DMS153 treated with DMSO at 0.1 percent for 48 hours (cell line): Measurements from ENCODE around the gene PTGES3.
"Not testable (repeated sequence)": the region's sequence is repeated elsewhere in the genome, so short reads cannot be mapped to it uniquely, and the experiment has no call there.

Source experiments
- DNase-seq: peaks from one replicate; lab custom pipeline; 2025; ENCODE audit not compliant: unreplicated experiment; lab: John Stamatoyannopoulos, UW

The PTGES3 gene

GRCh38 chr12:56657416-56658379 lies 30.4 kb downstream of the PTGES3 start:
- DNase-seq, result no peak

- not testable (repeated sequence) for DNase-seq
Observed at GRCh38 chr12:56653781-56654180, 34.3 kb downstream of the PTGES3 start.

GRCh38 chr12:56648023-56648422 lies 40.1 kb downstream of the PTGES3 start:
- not testable (repeated sequence) for DNase-seq

GRCh38 chr12:56645717-56646446 lies 42.2 kb downstream of the PTGES3 start, which contains the start of gene ATP5F1B:
Gene ATP5F1B, minus strand, starts transcription at chr12:56645984. Its CDS starts 21 bp downstream, at chr12:56645963.
- peak; percentile 99 for DNase-seq

- DNase-seq, result no peak
Observed at GRCh38 chr12:56645201-56645716, 42.8 kb downstream of the PTGES3 start.

GRCh38 chr12:56644654-56645053 lies 43.4 kb downstream of the PTGES3 start:
- no peak for DNase-seq

- no peak for DNase-seq
Observed at GRCh38 chr12:56641219-56641618, 46.9 kb downstream of the PTGES3 start.

- DNase-seq, result no peak
Observed at GRCh38 chr12:56637621-56638020, 50.5 kb downstream of the PTGES3 start.

- peak; percentile 99 for DNase-seq
Observed at GRCh38 chr12:56636675-56637540, 51.2 kb downstream of the PTGES3 start.

- DNase-seq, result peak; percentile 77
Observed at GRCh38 chr12:56635806-56636674, 52.0 kb downstream of the PTGES3 start.

- peak; percentile 59 for DNase-seq
Observed at GRCh38 chr12:56634837-56635791, 53.0 kb downstream of the PTGES3 start.

- DNase-seq, result peak; percentile 27
Observed at GRCh38 chr12:56634242-56634836, 53.7 kb downstream of the PTGES3 start.

GRCh38 chr12:56633468-56634241 lies 54.4 kb downstream of the PTGES3 start:
- no peak for DNase-seq

- no peak for DNase-seq
Observed at GRCh38 chr12:56632701-56633467, 55.2 kb downstream of the PTGES3 start.

GRCh38 chr12:56631790-56632700 lies 56.0 kb downstream of the PTGES3 start:
- peak; percentile 50 for DNase-seq
